ENCODE results near the gene CCDC146. TPM values are rescaled to one million over a fixed set of nuclear protein-coding genes. Genes with fewer than 3 reads are reported as not detected.
"Not testable (repeated sequence)": the region's sequence is repeated elsewhere in the genome, so short reads cannot be mapped to it uniquely, and the experiment has no call there.

The CCDC146 gene
- total RNA-seq, 2 donors from 2014 or later, result 4.7 to 6.8 TPM

- ATAC-seq, result peak in 1 of 2 donors; percentile 59
- DNase-seq, result no peak
- intact Hi-C loops (cut with DNase I), result no loop called here
These were observed 191.6 kb downstream of the CCDC146 start for GRCh38 chr7:77313876-77314480.

GRCh38 chr7:77315182-77315591 is 192.8 kb downstream of the CCDC146 start:
- DNase-seq, result no peak
- intact Hi-C loops (cut with DNase I), result no loop called here
- ATAC-seq, result peak; percentile 52 to 90

- DNase-seq, result no peak
- intact Hi-C loops (cut with DNase I), result no loop called here
- ATAC-seq, result no peak
These were observed 194.0 kb downstream of the CCDC146 start for GRCh38 chr7:77316219-77316978.

- no peak for DNase-seq
- intact Hi-C loops (cut with DNase I), result no loop called here
- ATAC-seq, result no peak
These were observed 195.6 kb downstream of the CCDC146 start for GRCh38 chr7:77318019-77318418.

GRCh38 chr7:77320137-77320536 is 197.7 kb downstream of the CCDC146 start:
- ATAC-seq (no peak), DNase-seq (no peak)
- intact Hi-C loops (cut with DNase I), result no loop called here

- intact Hi-C loops (cut with DNase I), result no loop called here
- DNase-seq (no peak), ATAC-seq (no peak)
These were observed 198.3 kb downstream of the CCDC146 start for GRCh38 chr7:77320714-77321113.

- ATAC-seq, result peak; percentile 47 to 83
- DNase-seq, result no peak
These were observed 198.9 kb downstream of the CCDC146 start for GRCh38 chr7:77321300-77321699.

GRCh38 chr7:77326131-77326530 is 203.7 kb downstream of the CCDC146 start:
- ATAC-seq (peak in 1 of 2 donors; percentile 6), DNase-seq (no peak)
- intact Hi-C loops (cut with DNase I), result loop anchor here in 1 of 2 donors (5.0 kb wide), 1 partner anchor 69 kb away; no protein-coding TSS in a partner anchor

More at GRCh38 chr7:77321300-77321699, 198.9 kb downstream of the CCDC146 start:
- intact Hi-C loops (cut with DNase I), result no loop called here

GRCh38 chr7:77327067-77327931 is 204.9 kb downstream of the CCDC146 start:
- intact Hi-C loops (cut with DNase I), result loop anchor here in 1 of 2 donors (5.0 kb wide), 1 partner anchor 70 kb away; no protein-coding TSS in a partner anchor

GRCh38 chr7:77327932-77328628 is 205.7 kb downstream of the CCDC146 start:
- DNase-seq, result peak; percentile 28
- intact Hi-C loops (cut with DNase I), result loop anchor here in 1 of 2 donors (5.0 kb wide), 1 partner anchor 71 kb away; no protein-coding TSS in a partner anchor
- ATAC-seq, result peak; percentile 15 to 41

More at GRCh38 chr7:77327067-77327931, 204.9 kb downstream of the CCDC146 start:
- DNase-seq (peak; percentile 41), ATAC-seq (peak; percentile 46 to 55)

- DNase-seq, result no peak
- peak in 1 of 2 donors; percentile 15 for ATAC-seq
- intact Hi-C loops (cut with DNase I), result loop anchor here in 1 of 2 donors (5.0 kb wide), 1 partner anchor 71 kb away; no protein-coding TSS in a partner anchor
These were observed 206.3 kb downstream of the CCDC146 start for GRCh38 chr7:77328669-77329068.

- intact Hi-C loops (cut with DNase I), result loop anchor here (5.0 kb wide), 3 partner anchors 72 to 202 kb away; no protein-coding TSS in a partner anchor
- DNase-seq (no peak), ATAC-seq (no peak)
These were observed 207.2 kb downstream of the CCDC146 start for GRCh38 chr7:77329466-77330168.

GRCh38 chr7:77330169-77330882 is 207.9 kb downstream of the CCDC146 start:
- ATAC-seq, result peak in 1 of 2 donors; percentile 19
- DNase-seq, result no peak
- intact Hi-C loops (cut with DNase I), result loop anchor here (5.0 kb wide), 2 partner anchors 78 to 203 kb away; no protein-coding TSS in a partner anchor

GRCh38 chr7:77331938-77332695 is 209.7 kb downstream of the CCDC146 start:
- ATAC-seq (peak; percentile 89 to 90), DNase-seq (peak; percentile 75)
- intact Hi-C loops (cut with DNase I), result loop anchor here (5.0 kb wide), 2 partner anchors 80 to 205 kb away; no protein-coding TSS in a partner anchor

GRCh38 chr7:77334039-77334438 is 211.6 kb downstream of the CCDC146 start:
- intact Hi-C loops (cut with DNase I), result loop anchor here (5.0 kb wide), 2 partner anchors 82 to 207 kb away; no protein-coding TSS in a partner anchor

GRCh38 chr7:77335581-77335980 is 213.2 kb downstream of the CCDC146 start:
- DNase-seq (no peak), ATAC-seq (peak in 1 of 2 donors; percentile 21)
- intact Hi-C loops (cut with DNase I), result no loop called here

More at GRCh38 chr7:77334039-77334438, 211.6 kb downstream of the CCDC146 start:
- ATAC-seq, DNase-seq: not testable (repeated sequence)

All from left cardiac atrium (tissue), 4 donors.